Neural progenitor cell (in vitro differentiated cells): ENCODE measurements around the gene GSTA4. TPM values are rescaled to one million over a fixed set of nuclear protein-coding genes. Genes with fewer than 3 reads are reported as not detected.
A peak's percentile ranks its signal among the peaks of the same experiment; 100 is the strongest.

Experiments used
- DNase-seq: peaks from one replicate; pipeline ENCODE4 v3.0.0-alpha.2; 2016; ENCODE audit warnings: low spot score
- H2AFZ ChIP-seq: fragments of 200-600 bp; sonication (generic); replicated peaks from 2 replicates; pipeline ENCODE4 v1.6.1; 2016; ENCODE audit warnings: antibody characterized with exemption
- H3F3A ChIP-seq: fragments of 200-600 bp; sonication (generic); 2 replicates; pipeline ENCODE4 v1.6.1; 2016; ENCODE audit warnings: antibody characterized with exemption, low read depth
- H3K27ac ChIP-seq: fragments of 200-600 bp; sonication (generic); 2 replicates; pipeline ENCODE4 v1.5.1; 2016; ENCODE audit warnings: mild to moderate bottlenecking
- H3K27me3 ChIP-seq: fragments of 200-600 bp; sonication (generic); 2 replicates; pipeline ENCODE4 v1.6.1; 2016; ENCODE audit warnings: mild to moderate bottlenecking, moderate library complexity
- H3K36me3 ChIP-seq: fragments of 200-600 bp; sonication (generic); 2 replicates; pipeline ENCODE4 v1.5.1; 2016
- H3K4me1 ChIP-seq: fragments of 200-600 bp; sonication (generic); 2 replicates; pipeline ENCODE4 v1.6.1; 2016; ENCODE audit warnings: mixed run types
- H3K4me2 ChIP-seq: fragments of 200-600 bp; sonication (generic); 2 replicates; pipeline ENCODE4 v1.6.1; 2016
- H3K4me3 ChIP-seq: fragments of 200-600 bp; sonication (generic); 2 replicates; pipeline ENCODE4 v1.5.1; 2016
- H3K79me2 ChIP-seq: fragments of 200-600 bp; sonication (generic); 2 replicates; pipeline ENCODE4 v1.6.1; 2016; ENCODE audit warnings: low read depth
- H3K9ac ChIP-seq: fragments of 200-600 bp; sonication (generic); 2 replicates; pipeline ENCODE4 v1.6.1; 2016
- H3K9me3 ChIP-seq: fragments of 200-600 bp; sonication (generic); 2 replicates; pipeline ENCODE4 v1.5.1; 2016; ENCODE audit warnings: low read depth
- H4K20me1 ChIP-seq: fragments of 200-600 bp; sonication (generic); 2 replicates; pipeline ENCODE4 v1.6.1; 2016; ENCODE audit warnings: low read depth
- H3K27ac Mint-ChIP-seq: 3 replicates; pipeline ENCODE4 v1.8.0; 2021; ENCODE audit warnings: mixed read lengths
- H3K27me3 Mint-ChIP-seq: 2 replicates; pipeline ENCODE4 v1.8.0; 2022; ENCODE audit warnings: low read depth, mild to moderate bottlenecking, inconsistent platforms, moderate library complexity, mixed read lengths; ENCODE audit not compliant: insufficient read depth
- H3K36me3 Mint-ChIP-seq: 3 replicates; pipeline ENCODE4 v1.8.0; 2021; ENCODE audit warnings: mixed read lengths
- H3K4me1 Mint-ChIP-seq: 3 replicates; pipeline ENCODE4 v1.8.0; 2021; ENCODE audit warnings: mixed read lengths
- H3K4me3 Mint-ChIP-seq: 3 replicates; pipeline ENCODE4 v1.8.0; 2021; ENCODE audit warnings: mild to moderate bottlenecking, moderate library complexity, mixed read lengths
- H3K9me3 Mint-ChIP-seq: 3 replicates; pipeline ENCODE4 v1.8.0; 2020; ENCODE audit warnings: mixed read lengths
- CTCF ChIP-seq: fragments of 200-600 bp; sonication (generic); IDR thresholded peaks from 2 replicates; pipeline ENCODE4 v1.5.1; 2017; ENCODE audit warnings: antibody characterized with exemption, mild to moderate bottlenecking
- EZH2 ChIP-seq: fragments of 200-600 bp; sonication (generic); IDR thresholded peaks from 2 replicates; pipeline ENCODE4 v1.6.1; 2017; ENCODE audit warnings: antibody characterized with exemption, mild to moderate bottlenecking, moderate library complexity
- EZH2phosphoT487 ChIP-seq: fragments of 200-600 bp; sonication (generic); IDR thresholded peaks from 2 replicates; pipeline ENCODE4 v1.6.1; 2017; ENCODE audit warnings: antibody characterized with exemption
- total RNA-seq: library from RNA; depleted of rRNA; stranded (reverse); fragments of >200 nt; gene quantifications from 2 replicates; pipeline ENCODE4 v1.2.3, GENCODE V29; 2015; ENCODE audit warnings: low replicate concordance

GSTA4 gene
- total RNA-seq, 1 donor from 2014 or later: 113 TPM

GRCh38 chr6:52999456-52999855 lies 4.4 kb upstream of the GSTA4 start:
- Histone ChIP-seq H3K36me3 (peaks cover 4% of the 10 kb centered on the region), H4K20me1 (no peaks in the 10 kb centered on the region), H3K27ac (no peak overlapping the region), H3K4me2 (no peak overlapping the region), H3K4me3 (no peak overlapping the region), H3K9ac (no peak overlapping the region), H3K79me2 (no peaks in the 10 kb centered on the region), H3K27me3 (no peaks in the 10 kb centered on the region), H2AFZ (no peak overlapping the region), H3F3A (peaks cover 19% of the 10 kb centered on the region), H3K4me1 (no peaks in the 10 kb centered on the region), H3K9me3 (no peaks in the 10 kb centered on the region)
- TF ChIP-seq EZH2phosphoT487: no peak
- no peak for TF ChIP-seq EZH2
- TF ChIP-seq CTCF: no peak
- no peak overlapping the region for H3K27ac Mint-ChIP-seq
- no peak for DNase-seq
- peaks cover 6% of the 10 kb centered on the region for H3K4me1 Mint-ChIP-seq
- no peak overlapping the region for H3K4me3 Mint-ChIP-seq
- H3K36me3 Mint-ChIP-seq: peaks cover 6% of the 10 kb centered on the region
- peaks cover 19% of the 10 kb centered on the region for H3K27me3 Mint-ChIP-seq
- H3K9me3 Mint-ChIP-seq: peaks cover 4% of the 10 kb centered on the region

DNA sequence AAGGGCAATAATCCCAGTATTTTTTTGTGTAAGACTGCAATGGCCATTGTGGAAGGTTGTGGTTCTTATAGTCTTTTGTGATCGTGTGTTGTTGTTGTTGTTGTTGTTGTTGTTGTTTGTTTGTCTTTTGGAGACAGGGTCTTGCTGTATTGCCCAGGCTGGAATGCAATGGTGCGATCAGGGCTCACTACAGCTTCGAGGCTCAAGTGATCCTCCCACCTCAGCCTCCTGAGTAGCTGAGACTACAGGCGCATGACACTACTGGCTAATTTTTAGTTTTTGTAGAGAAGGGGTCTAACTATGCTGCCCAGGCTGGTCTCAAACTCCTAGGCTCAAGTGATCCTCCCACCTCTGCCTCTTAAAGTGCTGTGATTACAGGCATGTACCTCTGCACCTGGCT lies 3.5 kb upstream of the GSTA4 start:
- H3K4me3 Mint-ChIP-seq: no peak overlapping the region
- Histone ChIP-seq H3K27me3 (no peaks in the 10 kb centered on the region), H3K4me1 (peaks cover 4% of the 10 kb centered on the region), H2AFZ (no peak overlapping the region), H3K4me2 (no peak overlapping the region), H3K9me3 (no peaks in the 10 kb centered on the region), H3F3A (peaks cover 22% of the 10 kb centered on the region), H3K79me2 (peaks cover 6% of the 10 kb centered on the region), H3K36me3 (no peaks in the 10 kb centered on the region), H3K27ac (no peak overlapping the region), H3K4me3 (no peak overlapping the region), H4K20me1 (no peaks in the 10 kb centered on the region), H3K9ac (no peak overlapping the region)
- H3K4me1 Mint-ChIP-seq: peaks cover 12% of the 10 kb centered on the region
- no peak for DNase-seq
- peaks cover 3% of the 10 kb centered on the region for H3K36me3 Mint-ChIP-seq
- peaks cover 19% of the 10 kb centered on the region for H3K27me3 Mint-ChIP-seq
- H3K9me3 Mint-ChIP-seq: peaks cover 4% of the 10 kb centered on the region
- H3K27ac Mint-ChIP-seq: no peak overlapping the region
- TF ChIP-seq CTCF: no peak
- no peak for TF ChIP-seq EZH2phosphoT487
- TF ChIP-seq EZH2: no peak

- peaks cover 19% of the 10 kb centered on the region for H3K27me3 Mint-ChIP-seq
- H3K79me2 ChIP-seq: peaks cover 14% of the 10 kb centered on the region
These were observed 995 bp upstream of the GSTA4 start for GRCh38 chr6:52995913-52996645.

More at GRCh38 chr6:52995913-52996645, 995 bp upstream of the GSTA4 start:
- peaks cover 22% of the 10 kb centered on the region for H3F3A ChIP-seq
- H3K9ac ChIP-seq: no peak overlapping the region
- H3K4me3 ChIP-seq: peak overlapping the region; percentile 26
- H3K36me3 ChIP-seq: peaks cover under 1% of the 10 kb centered on the region
- H2AFZ ChIP-seq: no peak overlapping the region
- H3K4me1 Mint-ChIP-seq: peaks cover 21% of the 10 kb centered on the region
- H3K27ac Mint-ChIP-seq: peak overlapping the region; percentile 99
- TF ChIP-seq EZH2phosphoT487 (no peak), CTCF (no peak), EZH2 (no peak)
- peaks cover 12% of the 10 kb centered on the region for H3K4me1 ChIP-seq
- H3K9me3 Mint-ChIP-seq: peaks cover 4% of the 10 kb centered on the region
- peak overlapping the region; percentile 95 for H3K4me3 Mint-ChIP-seq
- no peaks in the 10 kb centered on the region for H3K9me3 ChIP-seq
- H4K20me1 ChIP-seq: no peaks in the 10 kb centered on the region
- peaks cover 16% of the 10 kb centered on the region for H3K36me3 Mint-ChIP-seq
- H3K27ac ChIP-seq: no peak overlapping the region
- H3K4me2 ChIP-seq: peak overlapping the region; percentile 70
- H3K27me3 ChIP-seq: no peaks in the 10 kb centered on the region
- peak; percentile 73 for DNase-seq
